Anterior cingulate cortex (tissue), 58 donors: ENCODE results near the gene RFX4.
"Not testable (repeated sequence)": the region's sequence is repeated elsewhere in the genome, so short reads cannot be mapped to it uniquely, and the experiment has no call there.

ENCODE experiments used
- DNase-seq, 58 donors: peaks; one replicate each; lab custom pipeline; 2025; lab: John Stamatoyannopoulos, UW

The RFX4 gene

GRCh38 chr12:106586803-106587684 is 4.2 kb downstream of the RFX4 start:
- DNase-seq = peak in 31 of 58 donors; percentile 14 to 73 (median 51)

- no peak for DNase-seq
These were observed 6.0 kb downstream of the RFX4 start for GRCh38 chr12:106588771-106589170.

- DNase-seq = no peak
These were observed 7.8 kb downstream of the RFX4 start for GRCh38 chr12:106590601-106591000.

DNA sequence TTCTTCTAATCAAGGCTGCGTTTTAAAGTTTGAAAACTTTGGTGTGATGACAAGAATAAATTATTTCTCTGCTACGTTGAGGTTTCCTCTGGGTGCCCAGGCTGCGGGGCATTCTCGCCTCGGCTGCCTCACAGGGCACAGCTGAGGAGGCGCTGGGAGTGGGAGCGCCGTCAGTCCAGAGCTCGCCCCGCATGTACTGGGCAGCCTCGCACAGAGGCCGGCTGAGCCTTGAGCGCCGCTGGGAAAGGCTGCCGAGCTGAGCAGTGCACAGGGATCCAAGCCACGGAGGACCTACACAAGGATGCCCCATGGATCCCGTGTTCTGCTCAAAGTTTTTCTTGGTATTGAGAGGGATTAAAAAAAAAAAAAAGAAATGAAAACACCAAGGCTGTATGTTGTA is 11.6 kb downstream of the RFX4 start:
- peak in 8 of 58 donors; percentile 5 to 50 (median 28) for DNase-seq

DNA sequence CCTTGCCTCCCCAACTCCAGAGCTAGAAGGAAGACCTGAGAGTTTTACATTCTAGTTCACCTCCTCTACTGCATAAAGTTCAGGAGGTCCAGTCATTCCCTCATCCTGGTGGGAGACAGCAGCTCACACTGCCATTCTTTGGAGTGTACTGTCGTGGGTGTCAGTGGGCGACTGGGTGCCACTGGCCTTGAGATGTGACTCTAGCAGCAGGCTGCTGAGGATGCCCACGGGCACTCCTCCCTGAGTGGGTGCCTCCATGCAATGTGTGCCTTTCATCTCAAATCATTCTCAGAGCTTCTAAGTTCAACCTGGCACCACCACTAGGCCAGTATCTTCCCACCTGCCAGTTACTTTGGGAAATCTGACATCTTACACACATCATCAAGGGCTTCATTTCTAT is 12.5 kb downstream of the RFX4 start:
- DNase-seq = no peak

- DNase-seq = no peak
These were observed 15.2 kb downstream of the RFX4 start for GRCh38 chr12:106598003-106598402.

- DNase-seq = no peak
These were observed 16.5 kb downstream of the RFX4 start for GRCh38 chr12:106599302-106599701.

GRCh38 chr12:106600503-106600902 is 17.7 kb downstream of the RFX4 start:
- no peak for DNase-seq

DNA sequence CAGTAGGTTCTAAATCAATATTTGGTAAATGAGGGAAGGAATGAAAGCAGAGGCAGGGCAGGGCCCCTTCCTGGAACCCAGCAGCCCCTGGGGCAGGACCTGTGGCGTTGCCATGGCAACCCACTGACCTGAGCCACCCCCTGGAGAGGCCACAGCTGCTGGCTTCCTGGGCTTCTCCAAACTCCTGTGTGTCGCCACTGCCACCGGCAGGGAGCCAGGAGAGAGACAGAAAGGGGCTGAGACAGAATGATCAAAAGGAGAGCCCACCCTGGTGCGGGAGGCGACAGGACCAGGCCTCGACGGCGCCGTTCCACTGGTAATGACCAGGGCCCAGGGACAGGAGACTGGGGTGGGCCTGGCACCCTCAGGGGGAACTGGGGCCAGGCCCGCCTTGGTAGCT is 18.2 kb downstream of the RFX4 start:
- DNase-seq = peak in 4 of 58 donors; percentile 9 to 45 (median 28)

GRCh38 chr12:106601496-106601895 is 18.7 kb downstream of the RFX4 start:
- peak in 1 of 58 donors; percentile 45 for DNase-seq

- DNase-seq = no peak
These were observed 19.3 kb downstream of the RFX4 start for GRCh38 chr12:106602076-106602475.

DNA sequence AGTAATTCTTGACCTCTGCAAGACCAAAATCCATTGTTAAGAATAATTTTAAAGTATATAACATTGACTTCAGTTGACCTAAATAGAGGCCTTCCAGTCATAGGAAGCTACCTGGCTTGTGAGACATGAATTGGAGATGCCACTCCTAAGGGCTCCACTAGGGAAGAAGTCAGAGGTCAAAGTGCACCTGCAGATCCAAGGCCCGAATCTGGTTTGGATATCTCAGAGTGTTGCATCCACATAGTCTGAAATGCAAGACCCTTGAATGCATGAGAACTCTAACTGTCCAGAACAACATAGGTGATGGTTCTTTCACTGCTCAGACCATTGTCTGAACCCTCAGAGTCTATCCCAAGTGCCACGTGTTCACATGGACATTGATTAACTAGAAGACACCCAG is 22.4 kb downstream of the RFX4 start:
- no peak for DNase-seq

DNA sequence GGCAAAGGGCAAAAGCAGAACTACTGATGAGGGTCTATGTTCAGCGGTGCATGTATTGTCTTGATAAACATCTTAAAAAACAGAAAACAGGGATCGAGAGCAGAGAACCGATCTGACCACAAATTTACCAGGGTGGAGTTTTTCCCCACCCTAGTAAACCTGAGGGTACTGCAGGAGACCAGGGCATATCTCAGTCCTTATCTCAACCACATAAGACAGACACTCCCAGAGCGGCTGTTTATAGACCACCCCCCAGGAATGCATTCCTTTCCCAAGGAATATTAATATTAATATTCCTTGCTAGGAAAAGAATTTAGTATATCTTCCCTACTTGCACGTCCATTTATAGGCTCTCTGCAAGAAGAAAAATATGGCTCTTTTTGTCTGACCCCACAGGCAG is 37.8 kb downstream of the RFX4 start:
- not testable (repeated sequence) for DNase-seq

- no peak for DNase-seq
These were observed 43.2 kb downstream of the RFX4 start for GRCh38 chr12:106625976-106626375.

GRCh38 chr12:106629797-106630659 is 47.2 kb downstream of the RFX4 start:
- peak in 10 of 58 donors; percentile 6 to 26 (median 15) for DNase-seq

DNA sequence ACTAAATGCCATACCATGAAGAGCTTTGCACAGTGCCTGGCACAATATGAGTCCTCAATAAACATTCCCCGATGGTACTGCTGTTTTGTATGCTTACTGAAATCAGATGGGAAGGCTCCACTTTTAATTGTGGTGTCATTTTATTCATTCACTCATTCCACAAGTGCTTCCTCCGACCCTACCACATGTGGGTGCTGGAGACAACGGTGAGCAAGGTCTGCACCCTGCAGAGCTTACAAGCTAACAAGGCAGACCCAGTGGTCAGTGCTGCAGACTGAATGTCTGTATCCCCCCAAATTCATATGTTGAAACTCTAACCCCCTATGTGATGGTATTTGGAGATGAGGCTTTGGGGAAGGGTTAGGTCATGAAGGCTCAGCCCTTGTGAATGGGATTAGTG is 48.3 kb downstream of the RFX4 start:
- DNase-seq = no peak

GRCh38 chr12:106631797-106632196 is 49.0 kb downstream of the RFX4 start:
- no peak for DNase-seq

DNA sequence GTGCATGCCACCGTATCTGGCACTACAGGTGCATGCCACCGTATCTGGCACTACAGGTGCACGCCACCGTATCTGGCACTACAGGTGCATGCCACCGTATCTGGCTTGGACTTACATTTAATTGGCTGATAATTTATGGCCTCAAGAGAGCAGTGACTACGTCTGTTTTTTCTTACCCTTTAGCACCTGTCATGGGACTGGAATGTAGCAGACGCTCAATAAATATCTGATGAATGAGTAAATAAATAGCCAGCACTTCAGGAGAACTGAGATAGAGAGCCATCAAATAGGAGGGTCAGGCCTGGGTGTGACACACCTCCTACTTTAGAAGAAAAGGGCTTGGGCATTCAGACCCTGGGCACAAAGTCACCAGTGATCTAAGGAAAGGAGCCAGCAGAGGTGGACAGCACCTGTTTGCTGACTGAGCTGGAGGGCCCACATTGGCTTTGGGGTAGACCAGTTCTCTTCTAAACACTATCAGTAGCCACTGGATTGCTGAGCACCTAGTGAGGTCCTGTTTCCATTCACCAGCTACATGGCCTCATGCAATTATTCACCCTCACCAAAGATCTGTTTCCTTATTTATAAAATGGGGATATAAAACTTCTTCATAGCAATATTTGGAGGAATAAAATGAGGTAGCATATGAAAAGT is 50.1 kb downstream of the RFX4 start:
- no peak for DNase-seq

GRCh38 chr12:106633451-106633823 is 50.6 kb downstream of the RFX4 start:
- no peak for DNase-seq

GRCh38 chr12:106634206-106634605 is 51.4 kb downstream of the RFX4 start:
- DNase-seq = no peak

- DNase-seq = no peak
These were observed 60.2 kb downstream of the RFX4 start for GRCh38 chr12:106643000-106643399.
